ENCODE results near the gene NLGN1.
A peak's percentile ranks its signal among the peaks of the same experiment; 100 is the strongest.

Gene NLGN1

GRCh38 chr3:173732237-173732636 is 334.7 kb downstream of the NLGN1 start:
- DNase-seq = no peak

- peak; percentile 20 to 38 for DNase-seq
Measured at GRCh38 chr3:173733029-173733652, 335.6 kb downstream of the NLGN1 start.

GRCh38 chr3:173734473-173734872 is 336.9 kb downstream of the NLGN1 start:
- DNase-seq = no peak

DNA sequence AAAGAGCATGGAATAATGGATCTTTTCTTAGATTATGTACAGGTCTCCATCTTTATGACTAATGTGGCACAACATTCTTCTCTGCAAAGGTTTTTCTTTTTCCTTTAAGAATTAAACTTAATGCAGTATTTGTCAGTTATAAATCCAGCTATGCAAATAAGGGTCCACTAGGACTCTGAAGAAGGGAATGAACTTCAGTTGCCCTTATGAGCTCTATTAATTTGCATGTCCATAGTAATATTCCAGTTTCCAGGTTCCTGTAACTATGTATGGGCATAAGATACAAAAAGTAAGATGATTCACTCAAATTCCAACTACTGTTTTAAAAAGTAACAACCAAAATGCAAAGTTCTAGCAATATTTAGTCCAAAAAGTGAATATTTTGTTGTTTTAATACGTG is 337.4 kb downstream of the NLGN1 start:
- no peak for DNase-seq

GRCh38 chr3:173735841-173736240 is 338.3 kb downstream of the NLGN1 start:
- no peak for DNase-seq

- no peak for DNase-seq
Measured at GRCh38 chr3:173737167-173737808, 339.7 kb downstream of the NLGN1 start.

DNA sequence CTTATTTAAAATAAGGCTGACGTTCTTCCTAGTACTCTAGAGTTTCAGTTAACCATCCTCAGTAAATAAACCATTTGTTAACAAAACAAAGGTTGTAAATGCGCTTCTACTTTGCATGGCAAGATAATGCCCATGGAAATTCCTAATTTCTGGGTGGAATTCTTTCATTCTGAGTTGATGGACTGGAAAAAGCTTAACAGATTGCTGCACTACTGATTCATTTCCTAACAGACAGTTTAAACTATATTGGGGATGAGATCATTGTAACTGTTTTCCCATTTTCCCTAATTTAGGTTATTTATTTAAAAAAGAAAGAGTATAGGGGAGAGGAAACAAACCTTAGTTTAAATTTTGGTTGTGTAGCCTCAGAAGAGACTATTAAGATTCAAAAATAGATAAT is 342.2 kb downstream of the NLGN1 start:
- DNase-seq = no peak

DNA sequence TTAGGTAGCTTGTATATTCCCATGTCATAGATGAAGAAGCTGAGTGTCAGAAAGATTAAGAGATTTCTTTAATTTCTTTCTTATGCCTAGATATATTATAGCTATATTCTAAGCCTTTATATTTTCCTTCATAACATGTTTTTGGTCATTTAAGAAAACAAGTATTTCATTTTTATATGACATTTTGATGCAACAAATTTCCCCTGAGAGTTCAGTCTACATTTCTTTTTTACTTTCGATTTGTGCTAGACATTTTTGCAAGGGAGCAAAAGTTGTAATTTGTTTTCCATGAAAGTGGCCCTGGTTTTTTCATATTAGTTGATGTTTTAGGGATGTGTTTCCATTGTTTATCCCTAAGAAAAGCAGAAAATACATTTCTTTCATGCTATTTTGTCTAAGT is 344.9 kb downstream of the NLGN1 start:
- DNase-seq = no peak

- DNase-seq = no peak
Measured at GRCh38 chr3:173743111-173743510, 345.6 kb downstream of the NLGN1 start.

DNA sequence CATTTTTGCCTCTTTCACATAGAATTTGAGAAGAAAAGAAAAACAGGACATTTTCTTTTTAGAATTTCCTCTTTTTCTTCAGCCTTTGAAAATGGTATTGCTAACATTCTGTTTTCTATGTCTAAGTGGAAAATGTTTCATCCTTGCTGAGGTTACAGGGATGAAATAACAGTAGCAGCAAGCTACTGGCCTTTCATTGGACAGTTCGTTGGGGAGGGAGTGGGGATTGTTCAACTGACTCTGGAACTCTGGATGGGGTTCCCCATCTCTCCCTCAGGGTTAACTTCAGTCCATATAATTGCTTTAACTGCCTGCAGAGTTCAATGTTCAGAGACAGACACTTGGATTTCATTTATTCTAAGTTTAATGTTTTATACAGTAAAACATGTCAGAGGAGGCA is 346.0 kb downstream of the NLGN1 start:
- DNase-seq = no peak

DNA sequence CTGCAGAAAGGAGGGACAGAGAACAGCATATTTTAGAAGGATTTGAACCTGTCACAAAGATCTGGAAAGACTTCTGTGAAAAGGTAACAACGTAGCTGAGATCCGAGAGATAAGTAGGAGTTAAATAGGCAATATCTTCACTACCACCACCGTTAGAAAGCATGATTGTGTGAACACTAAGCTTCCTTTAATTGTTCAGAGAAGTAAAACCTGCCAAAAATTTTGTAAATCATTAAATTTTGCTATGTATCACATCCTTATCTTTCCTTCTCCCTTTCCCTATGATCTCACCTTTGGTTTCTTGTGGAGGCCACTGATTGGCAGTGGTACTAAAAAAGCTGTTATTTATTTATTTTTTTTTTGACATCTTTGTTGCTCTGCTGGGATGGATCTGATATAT is 346.9 kb downstream of the NLGN1 start:
- DNase-seq = no peak

DNA sequence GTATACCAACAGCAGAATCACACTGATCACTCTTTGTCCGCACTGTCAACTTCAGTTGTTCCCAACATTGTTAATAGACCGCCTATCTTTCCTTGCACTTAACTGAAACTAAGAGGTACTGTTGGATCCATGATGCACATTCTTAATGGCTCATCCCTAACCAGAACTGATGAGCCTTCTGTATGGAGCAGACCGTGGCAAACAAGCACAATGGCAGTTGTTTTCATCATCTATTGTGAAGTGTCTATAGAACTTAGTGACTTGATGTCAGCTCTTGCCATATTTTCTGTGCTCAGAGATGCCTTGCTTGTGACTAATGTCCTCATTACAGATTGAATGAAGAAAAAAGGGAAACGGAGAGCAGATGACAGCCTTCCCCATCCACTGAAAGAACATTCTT is 347.4 kb downstream of the NLGN1 start:
- DNase-seq = no peak

- DNase-seq = no peak
Measured at GRCh38 chr3:173745952-173746682, 348.6 kb downstream of the NLGN1 start.

DNA sequence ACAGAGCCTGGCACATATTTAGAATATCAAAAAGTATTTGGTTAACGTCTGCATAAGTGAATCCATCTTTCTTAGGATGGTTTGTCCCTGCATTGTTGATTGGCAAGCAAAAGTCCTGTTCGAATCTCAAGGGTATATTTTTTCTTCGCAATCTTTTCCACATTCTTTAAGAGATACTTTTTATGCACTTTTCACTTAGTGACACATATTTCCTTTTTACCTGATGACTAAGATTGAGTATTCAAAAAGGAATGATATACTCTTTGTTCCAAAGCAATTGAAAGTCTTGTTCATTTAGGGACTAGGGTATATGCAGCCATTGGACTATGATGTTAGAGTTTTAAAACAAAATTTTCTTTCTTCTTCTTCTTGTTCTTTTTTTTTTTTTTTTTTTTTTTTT is 349.9 kb downstream of the NLGN1 start:
- no peak for DNase-seq

DNA sequence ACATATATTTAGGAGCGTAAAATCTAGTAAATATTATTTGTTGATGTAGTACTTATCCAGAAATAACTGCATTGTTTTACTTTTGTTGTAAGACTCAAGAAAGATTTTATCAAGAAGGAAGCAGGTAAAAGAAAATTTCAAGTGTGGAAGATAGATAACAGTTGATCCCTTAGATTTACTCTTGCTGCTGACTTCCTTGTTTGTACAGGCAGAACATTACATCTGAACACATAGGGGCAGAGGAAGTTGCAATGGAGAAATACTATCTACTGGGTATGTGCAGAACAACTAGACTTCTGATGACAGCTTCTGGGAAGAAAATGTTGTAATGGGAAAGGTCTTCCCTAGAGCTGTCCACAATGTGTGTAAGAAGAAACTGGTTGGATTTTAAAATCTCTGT is 350.6 kb downstream of the NLGN1 start:
- DNase-seq = no peak

DNA sequence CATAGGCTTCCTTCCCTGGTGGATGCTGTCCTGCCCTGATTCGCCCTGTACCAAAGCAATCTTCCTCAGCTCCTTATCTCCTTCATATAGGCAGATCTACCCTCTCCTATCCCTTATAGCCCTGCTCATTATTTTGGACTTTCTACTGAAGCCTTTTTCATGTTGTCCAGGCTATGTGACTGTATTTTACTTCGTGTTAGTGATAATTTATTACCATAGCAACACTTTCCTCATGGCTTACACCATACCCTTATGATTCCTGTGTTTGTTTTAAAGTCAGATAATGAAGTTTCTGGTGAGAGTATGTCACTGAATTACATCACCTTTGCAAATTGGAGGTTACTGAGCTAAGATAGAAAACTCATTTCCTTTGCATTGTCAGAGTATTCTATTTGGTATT is 352.6 kb downstream of the NLGN1 start:
- no peak for DNase-seq

DNA sequence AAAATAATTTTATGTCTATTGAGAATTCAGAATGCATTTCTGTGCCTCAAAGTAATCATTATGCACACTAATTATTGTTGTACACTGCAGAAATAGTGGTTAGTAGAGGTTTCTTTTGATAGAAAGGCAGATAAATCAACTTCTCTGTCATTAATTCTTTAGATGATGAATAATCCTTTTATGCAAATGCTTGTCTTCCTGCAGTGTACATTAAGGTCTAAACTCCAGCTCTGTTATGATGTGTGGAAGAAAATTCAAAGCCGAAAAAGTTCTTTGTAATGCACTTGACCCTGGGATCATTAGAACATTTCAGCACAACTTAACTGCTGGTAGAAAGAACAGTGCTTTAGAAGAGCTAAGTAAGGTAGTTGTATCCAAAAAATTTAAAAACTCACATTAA is 353.0 kb downstream of the NLGN1 start:
- no peak for DNase-seq

DNA sequence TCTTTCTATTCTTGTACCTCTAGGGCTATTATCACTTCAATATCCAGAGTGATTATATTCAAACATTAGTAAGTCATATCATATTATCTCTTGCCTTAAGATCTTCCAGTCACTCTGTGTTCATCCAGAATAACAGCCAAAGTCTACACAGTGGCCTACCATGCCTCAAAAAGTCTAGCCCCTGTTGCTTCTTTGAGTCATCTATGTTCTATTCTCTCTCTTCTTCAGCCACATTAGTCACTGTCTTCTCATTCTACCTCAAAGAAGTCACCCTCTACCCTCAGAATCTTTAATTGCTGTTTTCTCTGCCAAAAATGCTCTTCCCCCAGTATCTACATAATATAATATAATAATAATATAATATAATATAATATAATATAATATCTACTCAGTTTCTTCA is 356.0 kb downstream of the NLGN1 start:
- no peak for DNase-seq

- no peak for DNase-seq
Measured at GRCh38 chr3:173755161-173755560, 357.6 kb downstream of the NLGN1 start.

GRCh38 chr3:173761161-173761560 is 363.6 kb downstream of the NLGN1 start:
- no peak for DNase-seq

DNA sequence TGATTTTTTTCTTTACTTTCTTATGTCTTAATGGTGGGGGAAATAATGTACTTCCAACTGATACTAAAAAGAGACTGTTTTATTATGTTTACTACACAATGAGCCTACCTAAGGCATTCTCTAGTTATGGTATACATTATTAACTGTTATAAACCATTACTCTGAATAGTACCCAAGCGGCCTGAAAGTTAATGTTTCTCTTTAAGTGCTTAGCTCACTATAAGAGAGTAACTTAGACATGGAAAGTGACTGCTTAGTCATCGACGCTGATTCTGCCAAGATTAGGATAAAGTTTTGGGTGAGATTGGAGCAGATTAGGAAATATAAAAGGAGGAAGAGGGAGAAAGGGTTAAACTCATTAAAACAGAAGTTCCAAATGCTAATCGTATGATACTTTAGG is 365.0 kb downstream of the NLGN1 start:
- no peak for DNase-seq

GRCh38 chr3:173770011-173770410 is 372.5 kb downstream of the NLGN1 start:
- DNase-seq = no peak

- DNase-seq = no peak
Measured at GRCh38 chr3:173770796-173771573, 373.4 kb downstream of the NLGN1 start.

DNA sequence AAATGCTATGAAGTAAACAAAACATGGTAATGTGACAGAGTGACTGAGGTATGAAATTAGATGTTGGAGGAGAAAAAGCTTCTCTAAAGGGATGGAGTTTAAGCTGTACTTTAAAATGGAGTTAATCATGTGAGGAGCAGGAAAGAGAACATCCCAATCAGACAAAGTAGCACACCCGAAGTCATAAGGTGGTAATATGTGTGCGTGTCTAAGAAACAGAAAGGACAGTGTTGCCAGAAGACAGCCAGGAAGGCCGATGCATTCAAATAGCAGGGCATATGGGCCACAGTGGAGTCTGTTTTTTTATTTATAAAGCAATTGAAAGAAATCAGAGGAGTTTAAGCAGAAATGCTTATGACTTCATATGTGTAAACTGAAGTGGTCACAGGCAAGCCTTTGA is 376.3 kb downstream of the NLGN1 start:
- no peak for DNase-seq
